ENCODE results near the gene RAB26.

The RAB26 gene

GRCh38 chr16:2161911-2162310 is 13.5 kb downstream of the RAB26 start:
- DNase-seq (ENCODE audit: low spot score): no peak

- no peak for DNase-seq (ENCODE audit: low spot score)
Observed at GRCh38 chr16:2162676-2163118, 14.3 kb downstream of the RAB26 start.

GRCh38 chr16:2163211-2163881 is 14.9 kb downstream of the RAB26 start:
- DNase-seq (ENCODE audit: low spot score): no peak

GRCh38 chr16:2165861-2166260 is 17.4 kb downstream of the RAB26 start:
- DNase-seq (ENCODE audit: low spot score): no peak

GRCh38 chr16:2166263-2167067 is 18.0 kb downstream of the RAB26 start:
- no peak for DNase-seq (ENCODE audit: low spot score)

GRCh38 chr16:2167068-2167638 is 18.7 kb downstream of the RAB26 start:
- DNase-seq (ENCODE audit: low spot score): no peak

- DNase-seq (ENCODE audit: low spot score): no peak
Observed at GRCh38 chr16:2170080-2170479, 21.7 kb downstream of the RAB26 start.

GRCh38 chr16:2170587-2171435 is 22.4 kb downstream of the RAB26 start:
- DNase-seq (ENCODE audit: low spot score): no peak

- DNase-seq (ENCODE audit: low spot score): no peak
Observed at GRCh38 chr16:2171601-2172178, 23.3 kb downstream of the RAB26 start.

- no peak for DNase-seq (ENCODE audit: low spot score)
Observed at GRCh38 chr16:2172688-2173335, 24.4 kb downstream of the RAB26 start.

- no peak for DNase-seq (ENCODE audit: low spot score)
Observed at GRCh38 chr16:2173366-2173765, 24.9 kb downstream of the RAB26 start.

GRCh38 chr16:2173916-2174315 is 25.5 kb downstream of the RAB26 start:
- no peak for DNase-seq (ENCODE audit: low spot score)

GRCh38 chr16:2174396-2175131 is 26.1 kb downstream of the RAB26 start:
- no peak for DNase-seq (ENCODE audit: low spot score)

- no peak for DNase-seq (ENCODE audit: low spot score)
Observed at GRCh38 chr16:2175454-2175853, 27.0 kb downstream of the RAB26 start.

GRCh38 chr16:2176047-2176446 is 27.6 kb downstream of the RAB26 start:
- DNase-seq (ENCODE audit: low spot score): no peak

- no peak for DNase-seq (ENCODE audit: low spot score)
Observed at GRCh38 chr16:2177101-2177500, 28.7 kb downstream of the RAB26 start.

GRCh38 chr16:2177561-2177960 is 29.1 kb downstream of the RAB26 start:
- no peak for DNase-seq (ENCODE audit: low spot score)

GRCh38 chr16:2178321-2179106 is 30.1 kb downstream of the RAB26 start:
- no peak for DNase-seq (ENCODE audit: low spot score)

GRCh38 chr16:2179107-2179501 is 30.7 kb downstream of the RAB26 start:
- no peak for DNase-seq (ENCODE audit: low spot score)

GRCh38 chr16:2179576-2179975 is 31.2 kb downstream of the RAB26 start:
- DNase-seq (ENCODE audit: low spot score): no peak
